A549 (cell line): ENCODE measurements around the gene IQSEC3. TPM values are rescaled to one million over a fixed set of nuclear protein-coding genes. Genes with fewer than 3 reads are reported as not detected.

ENCODE experiments used
- ATAC-seq, 2 experiments: fragments of 200-7000 bp in 1 of 2; fragments of >200 bp in 1 of 2; cut with Nextera tagmentation in 1 of 2; cut with Tn5 transposase in 1 of 2; 3 replicates each; pipeline versions ENCODE4 v1.8.0 to v1.9.1; 2018 to 2020; ENCODE audit warnings: mild to moderate bottlenecking in 1 of 2, moderate library complexity in 1 of 2
- CTCF ChIA-PET: fragments of 300-600 bp; sonication (Branson Sonifier 250); formaldehyde crosslinking; extraction: SDS; loops from one replicate; lab custom pipeline; 2021; ENCODE audit warnings: antibody characterized with exemption, inconsistent platforms; lab: Yijun Ruan, JAX
- POLR2A ChIA-PET: fragments of 350-600 bp; formaldehyde crosslinking; extraction: SDS; loops from one replicate; lab custom pipeline; 2021; ENCODE audit warnings: antibody characterized with exemption, inconsistent platforms; lab: Yijun Ruan, JAX
- DNase-seq, 2 experiments: peaks; one replicate each; pipeline versions ENCODE4 v3.0.0 to v3.0.0-alpha.2; 2011 to 2016; ENCODE audit warnings: low read depth in 1 of 2, low spot score in 1 of 2
- FAIRE-seq: peaks from 2 replicates; lab custom pipeline; 2011; peaks lifted over from hg19 to GRCh38; lab: Jason Lieb, UNC
- H3K27ac ChIP-seq, 2 experiments: fragments of >200 bp; sonication (Bioruptor Twin); formaldehyde crosslinking; 3 replicates each; pipeline ENCODE4 v1.5.1; 2016 to 2017
- H3K4me1 ChIP-seq: fragments of >200 bp; sonication (Bioruptor Twin); formaldehyde crosslinking; 3 replicates; pipeline ENCODE4 v1.6.1; 2016
- H3K4me2 ChIP-seq: fragments of >200 bp; sonication (Bioruptor Twin); formaldehyde crosslinking; 3 replicates; pipeline ENCODE4 v1.6.1; 2016
- H3K4me3 ChIP-seq: fragments of >200 bp; sonication (Bioruptor Twin); formaldehyde crosslinking; 3 replicates; pipeline ENCODE4 v1.5.1; 2016
- H3K9me3 ChIP-seq: fragments of >200 bp; sonication (Bioruptor Twin); formaldehyde crosslinking; 3 replicates; pipeline ENCODE4 v1.6.1; 2016
- CBX2 ChIP-seq: fragments of 200-600 bp; sonication (generic); IDR thresholded peaks from 2 replicates; pipeline ENCODE4 v1.6.1; 2016; ENCODE audit warnings: low read depth, mild to moderate bottlenecking, borderline replicate concordance
- E2F6 ChIP-seq: IDR thresholded peaks from 2 replicates; pipeline ENCODE4 v1.6.1; 2012; ENCODE audit warnings: low read depth, borderline replicate concordance
- EP300 ChIP-seq, 2 experiments: fragments of >200 bp; sonication (Bioruptor Twin); formaldehyde crosslinking; IDR thresholded peaks; 2 replicates in 1 of 2; 3 replicates in 1 of 2; pipeline ENCODE4 v1.6.1; 2016 to 2017
- FOXS1 ChIP-seq: fragments of 250-450 bp; sonication (Bioruptor Pico); IDR thresholded peaks from 2 replicates; pipeline ENCODE4 v1.5.0; 2020; ENCODE audit warnings: mild to moderate bottlenecking, moderate library complexity
- HDAC2 ChIP-seq: fragments of 200-600 bp; sonication (generic); IDR thresholded peaks from 2 replicates; pipeline ENCODE4 v1.6.1; 2016
- HOXA7 ChIP-seq: fragments of 250-450 bp; sonication (Bioruptor Pico); IDR thresholded peaks from 2 replicates; pipeline ENCODE4 v1.5.0; 2020; ENCODE audit warnings: mild to moderate bottlenecking, moderate library complexity
- HOXB5 ChIP-seq: fragments of 250-450 bp; sonication (Bioruptor Pico); IDR thresholded peaks from 2 replicates; pipeline ENCODE4 v1.5.0; 2020; ENCODE audit warnings: mild to moderate bottlenecking, moderate library complexity
- JUN ChIP-seq, 2 experiments: fragments of >200 bp; sonication (Bioruptor Twin); formaldehyde crosslinking; IDR thresholded peaks; 2 replicates in 1 of 2; 3 replicates in 1 of 2; pipeline ENCODE4 v1.6.1; 2016 to 2017
- KDM1A ChIP-seq: fragments of 200-600 bp; sonication (generic); IDR thresholded peaks from 2 replicates; pipeline ENCODE4 v1.6.1; 2016; ENCODE audit warnings: low read depth, mild to moderate bottlenecking
- NFE2L2 ChIP-seq: fragments of 150-350 bp; conservative IDR thresholded peaks from 2 replicates; pipeline ENCODE4 v1.6.1; 2014; ENCODE audit warnings: low read length
- NPAS2 ChIP-seq: fragments of 250-450 bp; sonication (Bioruptor Pico); IDR thresholded peaks from 2 replicates; pipeline ENCODE4 v1.8.0; 2022; ENCODE audit warnings: mild to moderate bottlenecking, moderate library complexity, borderline replicate concordance
- PBX3 ChIP-seq: IDR thresholded peaks from 2 replicates; pipeline ENCODE4 v1.6.1; 2012
- RARB ChIP-seq: fragments of 250-450 bp; sonication (Bioruptor Pico); IDR thresholded peaks from 2 replicates; pipeline ENCODE4 v1.8.0; 2021; ENCODE audit warnings: mild to moderate bottlenecking, moderate library complexity
- RFX5 ChIP-seq: fragments of 450-650 bp; IDR thresholded peaks from 2 replicates; pipeline ENCODE4 v1.7.1; 2014; ENCODE audit warnings: antibody characterized with exemption, mild to moderate bottlenecking, moderate library complexity
- SREBF2 ChIP-seq: fragments of 450-650 bp; IDR thresholded peaks from 2 replicates; pipeline ENCODE4 v1.6.1; 2014; ENCODE audit warnings: mild to moderate bottlenecking, moderate library complexity
- TFCP2L1 ChIP-seq: fragments of 250-450 bp; sonication (Bioruptor Pico); IDR thresholded peaks from 2 replicates; pipeline ENCODE4 v1.5.0; 2021; ENCODE audit warnings: mild to moderate bottlenecking
- ZC3H11A ChIP-seq: fragments of 450-650 bp; IDR thresholded peaks from 2 replicates; pipeline ENCODE4 v1.6.1; 2014; ENCODE audit warnings: antibody characterized with exemption, mild to moderate bottlenecking
- ZFP36 ChIP-seq: fragments of 450-650 bp; IDR thresholded peaks from 2 replicates; pipeline ENCODE4 v1.6.1; 2014; ENCODE audit warnings: borderline replicate concordance; ENCODE audit not compliant: partially characterized antibody
- WGBS: methylation state at CpG from one replicate; pipeline ENCODE4 v1.1.6; 2017; ENCODE audit errors: missing lambda C conversion rate; 5-methylcytosine and 5-hydroxymethylcytosine counted together
- polyA plus RNA-seq, 4 experiments: library from polyadenylated mRNA; depleted of rRNA in 3 of 4; stranded (reverse); fragments of >200 nt; fragmentation: RNase III in 1 of 4; extraction: RNeasy Plus Mini Kit Qiagen cat#74134 plus additional on column Dnase treatment in 1 of 4; gene quantifications; 2 replicates in 3 of 4; 3 replicates in 1 of 4; pipeline ENCODE4 v1.2.3, GENCODE V29; 2011 to 2017
- TF ChIP-seq, protein P1 (sequence below): fragments of 200-600 bp; sonication (generic); IDR thresholded peaks from 2 replicates; pipeline ENCODE4 v1.6.1; 2016; ENCODE audit warnings: antibody characterized with exemption, mild to moderate bottlenecking, moderate library complexity
- TF ChIP-seq, protein P2 (sequence below): fragments of 150-350 bp; IDR thresholded peaks from 2 replicates; pipeline ENCODE4 v1.6.1; 2014; ENCODE audit warnings: low read depth, mild to moderate bottlenecking, low read length
- TF ChIP-seq, protein P3 (sequence below): fragments of >200 bp; sonication (Bioruptor Twin); formaldehyde crosslinking; IDR thresholded peaks from 3 replicates; pipeline ENCODE4 v1.6.1; 2016

Gene IQSEC3
- polyA plus RNA-seq, 2 of the 4 experiments (the other 2 are of a cell fraction), result not detected

DNA sequence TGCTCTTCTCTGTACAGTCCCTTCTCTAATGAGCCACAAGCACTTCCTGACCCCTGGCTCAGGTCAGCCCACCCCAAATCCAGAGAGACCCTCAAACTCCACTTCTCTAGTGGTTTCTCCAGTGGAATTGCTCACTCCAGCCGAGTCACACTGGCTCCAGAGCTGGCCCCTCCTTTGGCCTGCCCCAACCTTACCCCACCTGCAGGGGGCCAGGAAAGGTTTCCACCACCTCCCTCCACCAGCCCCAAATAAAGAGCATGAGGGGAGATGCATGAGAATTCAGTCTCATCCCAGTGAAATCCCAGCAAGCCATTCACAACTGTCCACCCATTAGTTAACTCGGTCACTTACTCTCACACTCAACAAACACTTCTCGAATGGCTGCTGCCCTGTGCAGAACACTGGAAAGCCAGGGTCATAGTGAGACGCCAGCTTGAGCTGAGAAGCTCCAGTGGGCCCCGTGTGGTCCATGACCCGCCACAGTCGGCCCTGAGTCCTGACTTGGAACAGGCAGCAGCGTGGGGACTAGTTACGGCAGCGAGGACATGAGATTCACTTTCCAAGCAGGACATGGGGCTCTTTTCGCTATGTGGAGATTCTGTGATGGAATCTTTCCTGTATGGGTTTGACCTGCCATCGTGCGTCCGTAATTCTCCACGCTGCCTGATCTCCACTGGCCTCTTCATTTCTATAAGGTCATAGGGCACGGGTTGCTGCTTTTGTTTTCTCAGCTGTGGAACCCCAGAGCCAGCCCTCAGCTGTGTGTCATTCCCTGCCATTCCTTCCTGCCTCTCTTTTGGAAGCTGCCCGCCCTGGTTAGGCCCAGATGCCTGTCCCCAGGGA is 103.2 kb downstream of the IQSEC3 start:
- WGBS, result 75% methylated on average over 17 of the region's 17 CpGs
- CTCF ChIA-PET, result interaction anchor here (0.5 to 4.3 kb wide), 6 partner anchors 10 to 743 kb away, joined by 3 to 17 read pairs (median 4); no protein-coding TSS in a partner anchor

GRCh38 chr12:170371-171225 is 104.0 kb downstream of the IQSEC3 start:
- no peak for TF ChIP-seq RFX5
- no peak for TF ChIP-seq HOXA7 (CRISPR knock-in tag)
- TF ChIP-seq HOXB5 (CRISPR knock-in tag), result no peak
- no peak for TF ChIP-seq EP300 (IDR thresholded peaks at IDR 0.05)
- TF ChIP-seq RARB (CRISPR knock-in tag), result no peak
- no peak for TF ChIP-seq KDM1A
- no peak for TF ChIP-seq NPAS2 (CRISPR knock-in tag)
- no peak for TF ChIP-seq NFE2L2
- TF ChIP-seq, protein P1, sequence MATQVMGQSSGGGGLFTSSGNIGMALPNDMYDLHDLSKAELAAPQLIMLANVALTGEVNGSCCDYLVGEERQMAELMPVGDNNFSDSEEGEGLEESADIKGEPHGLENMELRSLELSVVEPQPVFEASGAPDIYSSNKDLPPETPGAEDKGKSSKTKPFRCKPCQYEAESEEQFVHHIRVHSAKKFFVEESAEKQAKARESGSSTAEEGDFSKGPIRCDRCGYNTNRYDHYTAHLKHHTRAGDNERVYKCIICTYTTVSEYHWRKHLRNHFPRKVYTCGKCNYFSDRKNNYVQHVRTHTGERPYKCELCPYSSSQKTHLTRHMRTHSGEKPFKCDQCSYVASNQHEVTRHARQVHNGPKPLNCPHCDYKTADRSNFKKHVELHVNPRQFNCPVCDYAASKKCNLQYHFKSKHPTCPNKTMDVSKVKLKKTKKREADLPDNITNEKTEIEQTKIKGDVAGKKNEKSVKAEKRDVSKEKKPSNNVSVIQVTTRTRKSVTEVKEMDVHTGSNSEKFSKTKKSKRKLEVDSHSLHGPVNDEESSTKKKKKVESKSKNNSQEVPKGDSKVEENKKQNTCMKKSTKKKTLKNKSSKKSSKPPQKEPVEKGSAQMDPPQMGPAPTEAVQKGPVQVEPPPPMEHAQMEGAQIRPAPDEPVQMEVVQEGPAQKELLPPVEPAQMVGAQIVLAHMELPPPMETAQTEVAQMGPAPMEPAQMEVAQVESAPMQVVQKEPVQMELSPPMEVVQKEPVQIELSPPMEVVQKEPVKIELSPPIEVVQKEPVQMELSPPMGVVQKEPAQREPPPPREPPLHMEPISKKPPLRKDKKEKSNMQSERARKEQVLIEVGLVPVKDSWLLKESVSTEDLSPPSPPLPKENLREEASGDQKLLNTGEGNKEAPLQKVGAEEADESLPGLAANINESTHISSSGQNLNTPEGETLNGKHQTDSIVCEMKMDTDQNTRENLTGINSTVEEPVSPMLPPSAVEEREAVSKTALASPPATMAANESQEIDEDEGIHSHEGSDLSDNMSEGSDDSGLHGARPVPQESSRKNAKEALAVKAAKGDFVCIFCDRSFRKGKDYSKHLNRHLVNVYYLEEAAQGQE, result no peak
- TF ChIP-seq FOXS1 (CRISPR knock-in tag), result no peak
- TF ChIP-seq PBX3, result no peak
- TF ChIP-seq ZC3H11A, result no peak
- TF ChIP-seq SREBF2, result no peak
- TF ChIP-seq ZFP36, result no peak
- TF ChIP-seq TFCP2L1, result no peak
- no peak for TF ChIP-seq HDAC2
- TF ChIP-seq, protein P2, sequence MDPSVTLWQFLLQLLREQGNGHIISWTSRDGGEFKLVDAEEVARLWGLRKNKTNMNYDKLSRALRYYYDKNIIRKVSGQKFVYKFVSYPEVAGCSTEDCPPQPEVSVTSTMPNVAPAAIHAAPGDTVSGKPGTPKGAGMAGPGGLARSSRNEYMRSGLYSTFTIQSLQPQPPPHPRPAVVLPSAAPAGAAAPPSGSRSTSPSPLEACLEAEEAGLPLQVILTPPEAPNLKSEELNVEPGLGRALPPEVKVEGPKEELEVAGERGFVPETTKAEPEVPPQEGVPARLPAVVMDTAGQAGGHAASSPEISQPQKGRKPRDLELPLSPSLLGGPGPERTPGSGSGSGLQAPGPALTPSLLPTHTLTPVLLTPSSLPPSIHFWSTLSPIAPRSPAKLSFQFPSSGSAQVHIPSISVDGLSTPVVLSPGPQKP, result no peak
- TF ChIP-seq E2F6, result no peak
- no peak for TF ChIP-seq JUN (IDR thresholded peaks at IDR 0.05)
- TF ChIP-seq, protein P3, sequence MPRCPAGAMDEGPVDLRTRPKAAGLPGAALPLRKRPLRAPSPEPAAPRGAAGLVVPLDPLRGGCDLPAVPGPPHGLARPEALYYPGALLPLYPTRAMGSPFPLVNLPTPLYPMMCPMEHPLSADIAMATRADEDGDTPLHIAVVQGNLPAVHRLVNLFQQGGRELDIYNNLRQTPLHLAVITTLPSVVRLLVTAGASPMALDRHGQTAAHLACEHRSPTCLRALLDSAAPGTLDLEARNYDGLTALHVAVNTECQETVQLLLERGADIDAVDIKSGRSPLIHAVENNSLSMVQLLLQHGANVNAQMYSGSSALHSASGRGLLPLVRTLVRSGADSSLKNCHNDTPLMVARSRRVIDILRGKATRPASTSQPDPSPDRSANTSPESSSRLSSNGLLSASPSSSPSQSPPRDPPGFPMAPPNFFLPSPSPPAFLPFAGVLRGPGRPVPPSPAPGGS, result no peak
- Histone ChIP-seq H3K4me1 (no peaks in the 10 kb centered on the region), H3K4me3 (no peak overlapping the region), H3K9me3 (no peaks in the 10 kb centered on the region), H3K27ac (no peak overlapping the region), H3K4me2 (no peak overlapping the region)
- WGBS, result 87% methylated on average over 20 of the region's 29 CpGs
- no peak for FAIRE-seq
- POLR2A ChIA-PET, result no interaction called here
- CTCF ChIA-PET, result interaction anchor here (0.6 to 4.3 kb wide), 6 partner anchors 9 to 742 kb away, joined by 3 to 17 read pairs (median 3); no protein-coding TSS in a partner anchor
- no peak for DNase-seq
- ATAC-seq, result no peak

More for the DNA sequence above, 103.2 kb downstream of the IQSEC3 start:
- ATAC-seq (peak; percentile 57 to 74; a peak in 5 of 6 replicates), FAIRE-seq (no peak), DNase-seq (no peak)
- Histone ChIP-seq H3K9me3 (no peaks in the 10 kb centered on the region), H3K27ac (no peak overlapping the region), H3K4me3 (no peak overlapping the region), H3K4me1 (no peaks in the 10 kb centered on the region), H3K4me2 (no peak overlapping the region)
- TF ChIP-seq CBX2 (no peak), HOXA7 (CRISPR knock-in tag) (no peak)
- POLR2A ChIA-PET, result no interaction called here
